Adipocyte (in vitro differentiated cells): ENCODE data around the gene SH2B2.
A peak's percentile ranks its signal among the peaks of the same experiment; 100 is the strongest.

Source experiments
- DNase-seq: peaks from one replicate; pipeline ENCODE4 v3.0.0-alpha.2; 2015; ENCODE audit warnings: low read depth
- H3K27me3 ChIP-seq: replicated peaks from 2 replicates; pipeline ENCODE4 v1.7.0; 2013; ENCODE audit warnings: mild to moderate bottlenecking, low read length, moderate library complexity; ENCODE audit not compliant: control insufficient read depth, insufficient read depth
- H3K36me3 ChIP-seq: 2 replicates; pipeline ENCODE4 v1.7.0; 2013; ENCODE audit warnings: low read length, mild to moderate bottlenecking, moderate library complexity; ENCODE audit not compliant: control insufficient read depth, insufficient read depth, severe bottlenecking
- H3K4me1 ChIP-seq: 2 replicates; pipeline ENCODE4 v1.7.0; 2013; ENCODE audit warnings: mild to moderate bottlenecking, low read length, moderate library complexity; ENCODE audit not compliant: control insufficient read depth, insufficient read depth
- H3K4me3 ChIP-seq: 2 replicates; pipeline ENCODE4 v1.7.0; 2013; ENCODE audit warnings: mild to moderate bottlenecking, low read length, moderate library complexity
- H3K9ac ChIP-seq: 2 replicates; pipeline ENCODE4 v1.7.0; 2013; ENCODE audit warnings: mild to moderate bottlenecking, low read length, moderate library complexity
- H3K9me3 ChIP-seq: 2 replicates; pipeline ENCODE4 v1.7.0; 2013; ENCODE audit warnings: mild to moderate bottlenecking, low read length, moderate library complexity; ENCODE audit not compliant: control insufficient read depth

Gene SH2B2

GRCh38 chr7:102253973-102254370 is 32.7 kb upstream of the SH2B2 start:
- H3K9me3 ChIP-seq, result no peaks in the 10 kb centered on the region
- H3K4me3 ChIP-seq, result no peak overlapping the region
- H3K9ac ChIP-seq, result no peak overlapping the region
- no peaks in the 10 kb centered on the region for H3K4me1 ChIP-seq
- no peaks in the 10 kb centered on the region for H3K27me3 ChIP-seq
- DNase-seq, result no peak
- H3K36me3 ChIP-seq, result no peaks in the 10 kb centered on the region

GRCh38 chr7:102254521-102254920 is 32.1 kb upstream of the SH2B2 start:
- no peaks in the 10 kb centered on the region for H3K4me1 ChIP-seq
- H3K27me3 ChIP-seq, result no peaks in the 10 kb centered on the region
- no peaks in the 10 kb centered on the region for H3K9me3 ChIP-seq
- no peak overlapping the region for H3K4me3 ChIP-seq
- no peak for DNase-seq
- no peaks in the 10 kb centered on the region for H3K36me3 ChIP-seq
- H3K9ac ChIP-seq, result no peak overlapping the region

- H3K9me3 ChIP-seq, result no peaks in the 10 kb centered on the region
- H3K36me3 ChIP-seq, result no peaks in the 10 kb centered on the region
- no peaks in the 10 kb centered on the region for H3K27me3 ChIP-seq
- DNase-seq, result no peak
- H3K9ac ChIP-seq, result no peak overlapping the region
- no peak overlapping the region for H3K4me3 ChIP-seq
- H3K4me1 ChIP-seq, result no peaks in the 10 kb centered on the region
Observed at GRCh38 chr7:102255501-102255900, 31.2 kb upstream of the SH2B2 start.

- Histone ChIP-seq H3K36me3 (no peaks in the 10 kb centered on the region), H3K4me3 (no peak overlapping the region), H3K9me3 (no peaks in the 10 kb centered on the region), H3K9ac (no peak overlapping the region), H3K27me3 (no peaks in the 10 kb centered on the region), H3K4me1 (no peaks in the 10 kb centered on the region)
- no peak for DNase-seq
Observed at GRCh38 chr7:102255916-102256315, 30.8 kb upstream of the SH2B2 start.

- no peaks in the 10 kb centered on the region for H3K9me3 ChIP-seq
- no peaks in the 10 kb centered on the region for H3K36me3 ChIP-seq
- no peak overlapping the region for H3K9ac ChIP-seq
- H3K4me3 ChIP-seq, result no peak overlapping the region
- no peak for DNase-seq
- H3K27me3 ChIP-seq, result no peaks in the 10 kb centered on the region
- no peaks in the 10 kb centered on the region for H3K4me1 ChIP-seq
Observed at GRCh38 chr7:102258073-102258748, 28.5 kb upstream of the SH2B2 start.

GRCh38 chr7:102258749-102259107 is 27.9 kb upstream of the SH2B2 start:
- Histone ChIP-seq H3K4me3 (no peak overlapping the region), H3K9me3 (no peaks in the 10 kb centered on the region), H3K36me3 (no peaks in the 10 kb centered on the region), H3K9ac (no peak overlapping the region), H3K4me1 (no peaks in the 10 kb centered on the region), H3K27me3 (no peaks in the 10 kb centered on the region)
- no peak for DNase-seq

- no peak overlapping the region for H3K9ac ChIP-seq
- no peak overlapping the region for H3K4me3 ChIP-seq
Observed at GRCh38 chr7:102260856-102261255, 25.8 kb upstream of the SH2B2 start.

GRCh38 chr7:102261451-102261850 is 25.2 kb upstream of the SH2B2 start:
- DNase-seq, result no peak
- Histone ChIP-seq H3K4me3 (no peak overlapping the region), H3K36me3 (no peaks in the 10 kb centered on the region), H3K4me1 (no peaks in the 10 kb centered on the region), H3K27me3 (peaks cover 4% of the 10 kb centered on the region), H3K9me3 (no peaks in the 10 kb centered on the region), H3K9ac (no peak overlapping the region)

More at GRCh38 chr7:102260856-102261255, 25.8 kb upstream of the SH2B2 start:
- no peaks in the 10 kb centered on the region for H3K36me3 ChIP-seq
- no peaks in the 10 kb centered on the region for H3K9me3 ChIP-seq
- H3K4me1 ChIP-seq, result no peaks in the 10 kb centered on the region
- H3K27me3 ChIP-seq, result no peaks in the 10 kb centered on the region
- DNase-seq, result peak; percentile 25

GRCh38 chr7:102262546-102262945 is 24.1 kb upstream of the SH2B2 start:
- Histone ChIP-seq H3K27me3 (peaks cover 9% of the 10 kb centered on the region), H3K9me3 (no peaks in the 10 kb centered on the region), H3K9ac (no peak overlapping the region), H3K4me1 (no peaks in the 10 kb centered on the region), H3K4me3 (no peak overlapping the region), H3K36me3 (no peaks in the 10 kb centered on the region)
- DNase-seq, result no peak

GRCh38 chr7:102264367-102264891 is 22.2 kb upstream of the SH2B2 start:
- Histone ChIP-seq H3K9ac (no peak overlapping the region), H3K9me3 (no peaks in the 10 kb centered on the region), H3K36me3 (no peaks in the 10 kb centered on the region), H3K27me3 (peaks cover 14% of the 10 kb centered on the region), H3K4me3 (no peak overlapping the region), H3K4me1 (no peaks in the 10 kb centered on the region)
- DNase-seq, result no peak

GRCh38 chr7:102266541-102266940 is 20.1 kb upstream of the SH2B2 start:
- Histone ChIP-seq H3K9me3 (no peaks in the 10 kb centered on the region), H3K27me3 (peaks cover 17% of the 10 kb centered on the region), H3K4me3 (no peak overlapping the region), H3K4me1 (no peaks in the 10 kb centered on the region), H3K9ac (no peak overlapping the region), H3K36me3 (no peaks in the 10 kb centered on the region)
- DNase-seq, result no peak

- H3K4me1 ChIP-seq, result no peaks in the 10 kb centered on the region
- H3K9me3 ChIP-seq, result no peaks in the 10 kb centered on the region
- no peak overlapping the region for H3K4me3 ChIP-seq
- H3K9ac ChIP-seq, result no peak overlapping the region
- no peaks in the 10 kb centered on the region for H3K36me3 ChIP-seq
- DNase-seq, result no peak
- H3K27me3 ChIP-seq, result peaks cover 17% of the 10 kb centered on the region
Observed at GRCh38 chr7:102268635-102269034, 18.0 kb upstream of the SH2B2 start.
